ENCODE data around the gene PCNX3. TPM values are rescaled to one million over a fixed set of nuclear protein-coding genes. Genes with fewer than 3 reads are reported as not detected.

The PCNX3 gene
- total and polyA plus RNA-seq, 2 of the 13 experiments (the other 11 are each of a cell fraction or from before 2014, with no cell fraction given): 16.2 to 23.0 TPM

GRCh38 chr11:65615950-65616574, 486 bp downstream of the PCNX3 start (continued):
- no peak for TF ChIP-seq ZNF282 (IDR thresholded peaks at IDR 0.05; ENCODE audit: partially characterized antibody)
- TF ChIP-seq ZBTB3 (CRISPR knock-in tag; IDR thresholded peaks at IDR 0.05; ENCODE audit: borderline replicate concordance, low read depth): no peak
- no peak for TF ChIP-seq ZNF138 (CRISPR knock-in tag; IDR thresholded peaks at IDR 0.05; ENCODE audit: low read depth)
- no peak for TF ChIP-seq CHD2 (IDR thresholded peaks at IDR 0.05; ENCODE audit: low read depth, low read length)
- TF ChIP-seq RFX5 (IDR thresholded peaks at IDR 0.05; ENCODE audit: low read depth, low read length): no peak
- no peak for TF ChIP-seq GATAD1 (CRISPR knock-in tag; IDR thresholded peaks at IDR 0.05)
- TF ChIP-seq PCBP1 (IDR thresholded peaks at IDR 0.05; ENCODE audit: borderline replicate concordance, low read depth, low read length): no peak
- no peak for TF ChIP-seq PAF1 (CRISPR knock-in tag; IDR thresholded peaks at IDR 0.05)
- no peak for TF ChIP-seq ZMAT3 (CRISPR knock-in tag; conservative IDR thresholded peaks at IDR 0.05)
- TF ChIP-seq, protein P1, sequence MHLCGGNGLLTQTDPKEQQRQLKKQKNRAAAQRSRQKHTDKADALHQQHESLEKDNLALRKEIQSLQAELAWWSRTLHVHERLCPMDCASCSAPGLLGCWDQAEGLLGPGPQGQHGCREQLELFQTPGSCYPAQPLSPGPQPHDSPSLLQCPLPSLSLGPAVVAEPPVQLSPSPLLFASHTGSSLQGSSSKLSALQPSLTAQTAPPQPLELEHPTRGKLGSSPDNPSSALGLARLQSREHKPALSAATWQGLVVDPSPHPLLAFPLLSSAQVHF (CRISPR knock-in tag; IDR thresholded peaks at IDR 0.05): no peak
- TF ChIP-seq, protein P2, sequence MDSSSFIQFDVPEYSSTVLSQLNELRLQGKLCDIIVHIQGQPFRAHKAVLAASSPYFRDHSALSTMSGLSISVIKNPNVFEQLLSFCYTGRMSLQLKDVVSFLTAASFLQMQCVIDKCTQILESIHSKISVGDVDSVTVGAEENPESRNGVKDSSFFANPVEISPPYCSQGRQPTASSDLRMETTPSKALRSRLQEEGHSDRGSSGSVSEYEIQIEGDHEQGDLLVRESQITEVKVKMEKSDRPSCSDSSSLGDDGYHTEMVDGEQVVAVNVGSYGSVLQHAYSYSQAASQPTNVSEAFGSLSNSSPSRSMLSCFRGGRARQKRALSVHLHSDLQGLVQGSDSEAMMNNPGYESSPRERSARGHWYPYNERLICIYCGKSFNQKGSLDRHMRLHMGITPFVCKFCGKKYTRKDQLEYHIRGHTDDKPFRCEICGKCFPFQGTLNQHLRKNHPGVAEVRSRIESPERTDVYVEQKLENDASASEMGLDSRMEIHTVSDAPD (CRISPR knock-in tag; IDR thresholded peaks at IDR 0.05): no peak
- no peak for TF ChIP-seq ZNF362 (CRISPR knock-in tag; IDR thresholded peaks at IDR 0.05; ENCODE audit: borderline replicate concordance)
- TF ChIP-seq, protein P3, sequence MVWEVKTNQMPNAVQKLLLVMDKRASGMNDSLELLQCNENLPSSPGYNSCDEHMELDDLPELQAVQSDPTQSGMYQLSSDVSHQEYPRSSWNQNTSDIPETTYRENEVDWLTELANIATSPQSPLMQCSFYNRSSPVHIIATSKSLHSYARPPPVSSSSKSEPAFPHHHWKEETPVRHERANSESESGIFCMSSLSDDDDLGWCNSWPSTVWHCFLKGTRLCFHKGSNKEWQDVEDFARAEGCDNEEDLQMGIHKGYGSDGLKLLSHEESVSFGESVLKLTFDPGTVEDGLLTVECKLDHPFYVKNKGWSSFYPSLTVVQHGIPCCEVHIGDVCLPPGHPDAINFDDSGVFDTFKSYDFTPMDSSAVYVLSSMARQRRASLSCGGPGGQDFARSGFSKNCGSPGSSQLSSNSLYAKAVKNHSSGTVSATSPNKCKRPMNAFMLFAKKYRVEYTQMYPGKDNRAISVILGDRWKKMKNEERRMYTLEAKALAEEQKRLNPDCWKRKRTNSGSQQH (CRISPR knock-in tag; IDR thresholded peaks at IDR 0.05; ENCODE audit: low read depth): 0 out of 2 replicates have a peak, but pooled peaks have one; percentile 41
- no peak for TF ChIP-seq ZBTB25 (CRISPR knock-in tag; IDR thresholded peaks at IDR 0.05)
- 0 out of 2 replicates have a peak, but pooled peaks have one; percentile 29 for TF ChIP-seq ZNF609 (CRISPR knock-in tag; IDR thresholded peaks at IDR 0.05; ENCODE audit: borderline replicate concordance)
- TF ChIP-seq SYNCRIP (IDR thresholded peaks at IDR 0.05; ENCODE audit: insufficient read depth, low read depth, low read length): no peak
- TF ChIP-seq CEBPB (IDR thresholded peaks at IDR 0.05; ENCODE audit: borderline replicate concordance, low read depth, low read length): no peak
- TF ChIP-seq TCF12 (IDR thresholded peaks at IDR 0.05): no peak
- TF ChIP-seq TCF12 (CRISPR knock-in tag; IDR thresholded peaks at IDR 0.05): peak; percentile 59; the same call in 1 of the 2 replicates
